Activated naive CD4-positive, alpha-beta T cell treated with anti-CD3 and anti-CD28 coated beads, Interleukin-2, amount 10 ng/mL, durations not matched to agents 7 days and 5 days (primary cell): ENCODE measurements around the gene CFAP92.
"Not testable (repeated sequence)": the region's sequence is repeated elsewhere in the genome, so short reads cannot be mapped to it uniquely, and the experiment has no call there.

Source experiments
- CTCF ChIA-PET: fragments of 350-600 bp; sonication (Branson Sonifier 250); formaldehyde crosslinking; loops from one replicate; lab custom pipeline; 2021; ENCODE audit warnings: antibody characterized with exemption; lab: Charles Lee
- DNase-seq: peaks from one replicate; pipeline ENCODE4 v3.0.0-alpha.2; 2020
- H3K27ac Mint-ChIP-seq: one replicate; pipeline ENCODE4 v1.8.0; 2021; ENCODE audit warnings: mild to moderate bottlenecking, moderate library complexity, mixed read lengths
- H3K27me3 Mint-ChIP-seq: one replicate; pipeline ENCODE4 v1.8.0; 2021; ENCODE audit warnings: mild to moderate bottlenecking, mixed read lengths
- H3K36me3 Mint-ChIP-seq: one replicate; pipeline ENCODE4 v1.8.0; 2021; ENCODE audit warnings: mixed read lengths
- H3K4me1 Mint-ChIP-seq: one replicate; pipeline ENCODE4 v1.8.0; 2021; ENCODE audit warnings: mixed read lengths
- H3K4me3 Mint-ChIP-seq: one replicate; pipeline ENCODE4 v1.8.0; 2021; ENCODE audit warnings: mild to moderate bottlenecking, moderate library complexity, mixed read lengths
- H3K9me3 Mint-ChIP-seq: one replicate; pipeline ENCODE4 v1.8.0; 2021; ENCODE audit warnings: mixed read lengths

The CFAP92 gene

DNA sequence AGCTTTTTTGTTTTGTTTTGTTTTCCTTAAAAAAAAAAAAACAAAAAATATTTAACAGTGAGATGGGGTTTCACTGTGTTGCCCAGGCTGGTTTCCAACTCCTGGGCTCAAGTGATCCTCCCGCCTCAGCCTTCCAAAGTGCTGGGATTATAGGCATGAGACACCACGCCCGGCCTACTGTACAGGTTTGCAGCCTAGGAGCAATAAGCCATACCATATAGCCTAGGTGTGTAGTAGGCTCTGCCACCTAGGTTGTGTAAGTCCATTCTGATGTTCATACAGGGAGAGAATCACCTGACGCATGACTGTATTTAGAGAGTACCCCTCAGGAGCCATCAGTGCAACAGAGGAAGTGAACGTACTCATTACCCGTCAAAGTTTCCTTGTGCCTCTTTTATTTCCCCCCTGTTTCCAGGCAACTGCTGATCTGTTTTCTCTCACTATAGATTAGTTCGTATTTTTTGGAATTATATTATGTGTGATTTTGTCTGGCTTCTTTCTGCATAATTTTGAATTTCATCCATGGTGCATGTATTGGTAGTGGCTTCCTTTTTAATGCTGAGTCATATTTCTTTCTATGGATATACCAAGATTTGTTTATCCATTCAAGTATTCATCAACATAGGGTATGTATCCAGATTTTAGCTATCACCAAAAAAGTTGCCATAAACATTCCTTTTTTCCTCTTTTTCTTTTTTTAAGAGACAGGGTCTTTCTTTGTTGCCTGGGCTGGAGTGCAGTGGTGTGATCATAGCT lies 104.6 kb downstream of the CFAP92 start:
- CTCF ChIA-PET = interaction anchor here (1.9 kb wide), 1 partner anchor 13 kb away, joined by 6 read pairs; no protein-coding TSS in a partner anchor
- Mint-ChIP-seq H3K4me3 (no peak overlapping the region), H3K4me1 (no peaks in the 10 kb centered on the region), H3K36me3 (peaks cover 25% of the 10 kb centered on the region), H3K27ac (no peak overlapping the region), H3K27me3 (no peaks in the 10 kb centered on the region), H3K9me3 (no peaks in the 10 kb centered on the region)
- DNase-seq = no peak

GRCh38 chr3:128884992-128885391 lies 108.9 kb downstream of the CFAP92 start:
- H3K36me3 Mint-ChIP-seq = peaks cover 30% of the 10 kb centered on the region
- no peaks in the 10 kb centered on the region for H3K27me3 Mint-ChIP-seq
- no peak for DNase-seq
- no peak overlapping the region for H3K4me3 Mint-ChIP-seq
- H3K27ac Mint-ChIP-seq = no peak overlapping the region
- H3K4me1 Mint-ChIP-seq = peaks cover 37% of the 10 kb centered on the region
- H3K9me3 Mint-ChIP-seq = no peaks in the 10 kb centered on the region
- CTCF ChIA-PET = interaction anchor here (2.3 kb wide), 1 partner anchor 10 kb away, joined by 6 read pairs; no protein-coding TSS in a partner anchor

GRCh38 chr3:128882719-128883118 lies 111.2 kb downstream of the CFAP92 start:
- no peak for DNase-seq
- peaks cover 53% of the 10 kb centered on the region for H3K4me1 Mint-ChIP-seq
- H3K9me3 Mint-ChIP-seq = no peaks in the 10 kb centered on the region
- H3K4me3 Mint-ChIP-seq = no peak overlapping the region
- CTCF ChIA-PET = interaction anchor here (0.6 kb wide), 1 partner anchor 87 kb away, joined by 3 read pairs; no protein-coding TSS in a partner anchor
- H3K27me3 Mint-ChIP-seq = peaks cover 4% of the 10 kb centered on the region
- peak overlapping the region; percentile 68 for H3K27ac Mint-ChIP-seq
- peaks cover 27% of the 10 kb centered on the region for H3K36me3 Mint-ChIP-seq

DNA sequence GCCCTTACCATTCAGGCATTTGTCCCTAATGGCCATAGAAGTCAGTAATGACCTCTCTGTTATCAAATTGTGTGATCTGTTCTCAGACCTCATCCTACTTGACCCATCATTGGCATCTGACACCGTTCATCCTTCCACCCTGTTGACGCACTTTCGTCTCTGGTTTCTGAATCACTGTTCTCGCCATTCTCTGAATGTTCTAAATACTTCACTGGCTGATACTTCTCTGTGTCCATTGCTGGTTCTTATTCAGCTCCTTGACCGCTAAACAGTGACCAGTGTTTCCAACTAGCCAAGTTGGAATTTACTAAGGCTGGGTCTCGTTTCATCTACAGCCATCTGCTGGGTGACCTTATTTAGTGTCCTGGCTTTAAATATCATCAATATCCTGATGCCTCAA lies 112.3 kb downstream of the CFAP92 start:
- H3K27ac Mint-ChIP-seq = no peak overlapping the region
- peaks cover 27% of the 10 kb centered on the region for H3K36me3 Mint-ChIP-seq
- DNase-seq = no peak
- H3K4me3 Mint-ChIP-seq = peak overlapping the region; percentile 86
- H3K9me3 Mint-ChIP-seq = no peaks in the 10 kb centered on the region
- CTCF ChIA-PET = no interaction called here
- H3K4me1 Mint-ChIP-seq = peaks cover 58% of the 10 kb centered on the region
- peaks cover 4% of the 10 kb centered on the region for H3K27me3 Mint-ChIP-seq

DNA sequence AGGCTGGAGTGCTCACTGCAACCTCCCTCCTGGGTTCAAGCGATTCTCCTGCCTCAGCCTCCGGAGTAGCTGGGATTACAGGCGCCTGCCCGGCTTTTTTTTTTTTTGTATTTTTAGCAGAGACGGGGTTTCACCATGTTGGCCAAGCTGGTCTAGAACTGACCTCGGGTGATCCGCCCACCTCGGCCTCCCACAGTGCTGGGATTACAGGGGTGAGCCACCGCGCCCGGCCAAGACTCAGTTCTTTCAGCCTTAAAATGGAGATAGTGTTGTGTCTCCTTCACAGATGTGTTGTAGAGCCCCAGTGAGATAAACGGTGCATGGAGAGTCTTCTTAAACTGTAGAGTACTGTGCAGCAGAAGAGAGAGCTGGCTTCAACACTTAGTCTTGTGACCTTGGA lies 113.4 kb downstream of the CFAP92 start:
- not testable (repeated sequence) for DNase-seq, H3K9me3 Mint-ChIP-seq, H3K27me3 Mint-ChIP-seq
- peak overlapping the region; percentile 88 for H3K27ac Mint-ChIP-seq
- CTCF ChIA-PET = interaction anchor here (1.4 kb wide), 1 partner anchor 43 kb away, joined by 3 read pairs; no protein-coding TSS in a partner anchor
- peaks cover 27% of the 10 kb centered on the region for H3K36me3 Mint-ChIP-seq
- H3K4me1 Mint-ChIP-seq = peaks cover 65% of the 10 kb centered on the region
- peak overlapping the region; percentile 86 for H3K4me3 Mint-ChIP-seq

GRCh38 chr3:128879991-128880390 lies 113.9 kb downstream of the CFAP92 start:
- H3K27ac Mint-ChIP-seq = peak overlapping the region; percentile 88
- peak overlapping the region; percentile 86 for H3K4me3 Mint-ChIP-seq
- H3K27me3 Mint-ChIP-seq = peaks cover 9% of the 10 kb centered on the region
- H3K4me1 Mint-ChIP-seq = peaks cover 67% of the 10 kb centered on the region
- no peak for DNase-seq
- H3K9me3 Mint-ChIP-seq = no peaks in the 10 kb centered on the region
- CTCF ChIA-PET = interaction anchor here (0.5 to 1.5 kb wide), 5 partner anchors 34 to 282 kb away, joined by 3 read pairs; no protein-coding TSS in a partner anchor
- peaks cover 24% of the 10 kb centered on the region for H3K36me3 Mint-ChIP-seq

DNA sequence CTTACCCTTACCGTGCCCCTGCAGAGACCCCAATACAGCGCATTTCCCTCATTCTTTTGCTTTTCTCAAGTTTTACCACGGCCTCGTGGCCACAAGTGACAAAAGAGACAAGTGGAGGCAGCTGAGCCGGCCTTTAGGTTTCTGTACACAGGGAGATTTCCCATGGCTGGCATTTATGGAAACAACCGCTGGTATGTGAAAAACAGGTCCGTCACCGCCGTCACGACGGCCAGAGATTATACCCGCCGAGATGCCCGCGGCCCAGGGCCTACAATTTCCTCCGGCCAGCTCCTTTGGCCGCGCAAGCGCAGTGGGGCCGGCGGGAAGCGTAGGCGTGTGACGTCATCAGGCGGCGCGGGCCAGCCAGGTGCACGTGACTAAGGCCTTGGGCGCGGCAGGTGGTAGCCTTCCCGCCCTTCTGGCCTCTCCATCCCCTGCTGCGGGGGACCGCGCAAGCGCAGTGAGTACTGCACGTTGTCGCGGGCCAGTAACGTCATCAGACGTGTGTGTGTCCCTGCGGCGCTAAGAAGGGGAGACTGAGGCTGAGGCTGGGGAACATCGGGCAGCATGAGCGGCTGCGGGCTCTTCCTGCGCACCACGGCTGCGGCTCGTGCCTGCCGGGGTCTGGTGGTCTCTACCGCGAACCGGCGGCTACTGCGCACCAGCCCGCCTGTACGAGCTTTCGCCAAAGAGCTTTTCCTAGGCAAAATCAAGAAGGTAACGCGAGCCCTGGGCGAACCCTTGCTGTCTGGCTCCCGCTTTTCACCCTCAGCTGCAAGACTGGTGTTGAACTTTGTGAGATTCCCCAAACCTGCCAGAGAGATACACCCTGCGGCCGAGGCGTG lies 114.5 kb downstream of the CFAP92 start, which contains the start of gene ACAD9:
ACAD9 (plus strand) TSS at position 496 of the 845 bp plus-strand sequence; CDS start at position 568, 72 bp downstream.
- DNase-seq = peak; percentile 97
- CTCF ChIA-PET = interaction anchor here (0.5 to 5.0 kb wide), 12 partner anchors 16 to 437 kb away, joined by 3 to 26 read pairs (median 3); a partner anchor contains a TSS
- Mint-ChIP-seq H3K36me3 (peaks cover 22% of the 10 kb centered on the region), H3K27ac (peak within 1 kb of the TSS; percentile 88), H3K27me3 (peaks cover 13% of the 10 kb centered on the region), H3K9me3 (no peaks in the 10 kb centered on the region), H3K4me1 (peaks cover 67% of the 10 kb centered on the region), H3K4me3 (peak within 1 kb of the TSS; percentile 86)

DNA sequence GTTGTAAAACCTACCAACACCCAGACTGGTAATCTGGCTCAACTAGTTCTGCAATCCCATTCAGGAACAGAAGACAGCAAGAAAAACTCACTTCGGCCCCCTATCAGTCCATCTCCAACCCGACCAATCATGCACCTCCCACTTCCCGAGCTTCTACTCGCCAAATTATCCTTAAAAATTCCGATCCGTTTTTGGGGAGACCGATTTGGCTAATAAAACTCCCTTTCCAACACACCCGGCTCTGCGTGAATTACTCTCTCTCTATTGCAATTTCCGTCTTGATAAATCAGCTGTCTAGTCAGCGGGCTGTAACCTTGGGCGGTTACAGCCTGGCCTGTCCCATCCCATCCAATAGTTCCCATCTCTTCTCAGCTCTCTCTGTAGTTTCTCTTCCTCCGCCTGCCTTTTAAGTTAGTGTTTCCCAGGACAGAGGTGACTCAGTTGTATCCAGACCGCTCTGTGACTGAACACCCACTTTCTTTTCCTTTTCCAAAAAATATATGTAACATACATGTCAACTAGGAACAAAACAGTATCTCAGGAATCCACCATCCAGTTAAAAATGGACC lies 115.2 kb downstream of the CFAP92 start:
- CTCF ChIA-PET = interaction anchor here (0.5 to 5.0 kb wide), 10 partner anchors 15 to 438 kb away, joined by 3 to 32 read pairs (median 3); a partner anchor contains a TSS

DNA sequence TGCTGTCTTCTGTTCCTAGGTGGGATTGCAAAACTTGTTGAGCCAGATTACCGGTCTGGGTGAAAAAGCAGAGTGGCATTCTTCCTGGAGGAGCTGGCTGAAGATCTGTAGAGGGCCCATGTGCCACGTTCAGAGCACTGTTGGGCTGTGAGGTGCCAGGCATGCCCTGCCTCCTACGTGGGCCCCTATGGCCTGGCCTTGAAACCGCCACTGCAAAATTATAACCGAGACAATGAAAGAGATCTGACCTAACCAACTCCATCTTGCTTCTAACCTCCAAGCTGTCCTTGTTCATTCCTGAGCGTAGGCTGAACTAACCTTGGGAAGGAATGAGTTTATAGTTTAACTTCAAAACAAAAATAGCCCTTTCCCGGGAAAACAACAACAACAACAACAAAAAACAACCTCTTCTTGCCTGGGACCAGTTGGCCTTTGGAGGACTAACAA lies 115.8 kb downstream of the CFAP92 start:
- Mint-ChIP-seq H3K4me3 (peak overlapping the region; percentile 86), H3K27ac (peak overlapping the region; percentile 88), H3K9me3 (no peaks in the 10 kb centered on the region), H3K27me3 (peaks cover 13% of the 10 kb centered on the region), H3K4me1 (peaks cover 57% of the 10 kb centered on the region), H3K36me3 (peaks cover 17% of the 10 kb centered on the region)
- CTCF ChIA-PET = interaction anchor here (1.0 to 5.0 kb wide), 8 partner anchors 15 to 260 kb away, joined by 3 to 32 read pairs (median 5); no protein-coding TSS in a partner anchor
- no peak for DNase-seq

More for the DNA sequence above, 115.2 kb downstream of the CFAP92 start:
- H3K27ac Mint-ChIP-seq = peak overlapping the region; percentile 88
- H3K4me1 Mint-ChIP-seq = peaks cover 62% of the 10 kb centered on the region
- peaks cover 18% of the 10 kb centered on the region for H3K36me3 Mint-ChIP-seq
- peaks cover 13% of the 10 kb centered on the region for H3K27me3 Mint-ChIP-seq
- peak overlapping the region; percentile 86 for H3K4me3 Mint-ChIP-seq
- peak; percentile 35 for DNase-seq
- H3K9me3 Mint-ChIP-seq = no peaks in the 10 kb centered on the region

DNA sequence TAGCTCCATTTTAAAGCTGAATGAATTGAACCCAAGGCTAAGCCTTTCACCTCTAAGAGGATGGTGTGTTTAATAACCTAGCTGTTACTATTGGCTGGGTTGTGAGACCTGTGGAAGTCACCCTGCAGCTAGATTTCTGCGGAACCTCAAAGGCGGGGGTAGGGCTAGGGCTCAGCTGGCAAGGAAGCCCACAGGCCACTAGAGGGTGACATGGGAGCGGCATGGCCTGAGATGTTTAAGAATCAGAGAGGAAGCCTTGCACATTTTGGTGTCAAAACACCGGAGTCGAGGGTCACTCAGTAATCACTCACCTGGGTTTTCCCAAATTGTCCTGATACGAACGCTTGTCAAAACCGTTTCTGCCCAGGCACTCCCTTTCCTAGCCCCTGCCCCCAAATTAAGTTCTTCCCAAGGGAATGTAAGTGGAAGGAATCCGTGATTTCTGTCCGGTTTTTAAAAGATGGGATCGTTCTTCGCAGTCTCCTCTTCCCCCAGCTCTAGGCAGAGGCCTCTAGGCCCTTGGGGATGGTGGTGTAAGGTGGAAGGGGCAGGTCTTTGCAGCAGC lies 118.2 kb downstream of the CFAP92 start:
- CTCF ChIA-PET = interaction anchor here (0.6 to 5.0 kb wide), 21 partner anchors 9 to 370 kb away, joined by 3 to 32 read pairs (median 4); no protein-coding TSS in a partner anchor
- no peak overlapping the region for H3K27ac Mint-ChIP-seq

DNA sequence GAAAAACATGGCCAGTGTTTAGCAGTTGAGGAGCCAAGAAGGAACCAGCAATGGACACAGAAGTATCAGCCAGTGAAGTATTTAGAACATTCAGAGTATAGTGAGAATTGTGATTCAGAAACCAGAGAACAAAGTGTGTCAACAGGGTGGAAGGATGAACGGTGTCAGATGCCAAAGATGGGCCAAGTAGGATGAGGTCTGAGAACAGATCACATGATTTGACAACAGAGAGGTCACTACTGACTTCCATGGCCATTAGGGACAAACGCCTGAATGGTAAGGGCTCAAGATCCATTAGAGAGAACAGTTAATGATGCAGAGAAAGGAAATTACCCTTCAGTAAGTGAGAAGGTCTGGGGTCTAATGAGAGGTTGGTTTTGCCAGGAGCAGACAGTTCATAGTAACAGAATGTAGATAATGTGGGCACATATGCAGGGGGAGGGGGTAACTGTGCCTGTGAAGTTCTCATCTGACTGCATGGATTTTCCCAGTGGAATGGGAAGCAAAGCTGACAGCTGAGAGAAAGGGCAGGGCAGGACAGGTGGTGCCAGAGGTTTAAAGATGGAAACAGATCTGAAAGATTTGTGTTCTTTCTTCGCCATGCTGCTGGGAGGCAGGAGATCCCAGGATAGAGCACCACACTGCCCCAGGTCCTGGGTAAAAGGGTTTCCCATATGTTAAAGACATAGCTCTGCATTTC lies 119.2 kb downstream of the CFAP92 start:
- peaks cover 13% of the 10 kb centered on the region for H3K27me3 Mint-ChIP-seq
- no peaks in the 10 kb centered on the region for H3K9me3 Mint-ChIP-seq
- no peak for DNase-seq
- peaks cover 26% of the 10 kb centered on the region for H3K4me1 Mint-ChIP-seq
- no peak overlapping the region for H3K4me3 Mint-ChIP-seq
- CTCF ChIA-PET = interaction anchor here (0.8 to 5.0 kb wide), 14 partner anchors 10 to 371 kb away, joined by 3 to 32 read pairs (median 5); no protein-coding TSS in a partner anchor
- H3K27ac Mint-ChIP-seq = no peak overlapping the region
- peaks cover 5% of the 10 kb centered on the region for H3K36me3 Mint-ChIP-seq

More for the DNA sequence above, 118.2 kb downstream of the CFAP92 start:
- peak; percentile 81 for DNase-seq
- Mint-ChIP-seq H3K4me1 (peaks cover 35% of the 10 kb centered on the region), H3K9me3 (no peaks in the 10 kb centered on the region), H3K4me3 (no peak overlapping the region), H3K27me3 (peaks cover 13% of the 10 kb centered on the region), H3K36me3 (peaks cover 5% of the 10 kb centered on the region)

DNA sequence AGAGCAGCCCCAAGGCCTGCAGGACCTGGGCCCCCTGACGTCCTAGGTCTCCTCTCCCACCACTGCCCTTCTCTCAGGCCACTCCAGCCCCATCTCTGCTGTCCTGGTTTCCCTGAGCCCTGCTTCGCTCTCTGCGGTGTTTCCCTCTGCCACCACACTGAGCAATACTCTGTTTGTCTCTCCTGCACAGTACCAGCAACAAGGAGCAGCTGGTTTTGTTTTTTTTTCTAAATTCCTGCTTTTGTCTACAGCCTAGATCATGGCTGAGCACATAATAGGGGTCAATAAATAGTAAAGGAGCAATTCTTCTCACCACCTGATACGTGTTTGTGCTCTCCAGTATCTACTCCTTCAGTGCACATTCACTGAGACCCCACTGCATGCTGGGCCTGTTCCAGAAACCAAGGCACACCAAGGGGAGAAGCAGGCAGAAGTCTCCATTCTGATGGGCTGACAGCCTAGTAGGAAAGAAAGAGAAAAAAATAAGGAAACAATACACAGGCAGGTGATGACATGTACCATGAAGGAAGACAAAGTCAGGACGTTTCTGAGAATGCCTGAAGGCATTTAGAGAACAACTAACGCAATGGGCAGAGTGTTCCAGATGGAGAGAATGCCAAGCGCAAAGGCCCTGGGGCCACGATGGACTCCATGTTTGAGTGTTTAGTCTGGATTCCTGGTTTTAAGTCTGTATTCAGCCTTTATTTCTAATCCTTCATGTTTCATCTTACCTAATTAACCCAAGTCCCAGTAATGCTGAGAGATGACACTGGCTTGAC lies 120.4 kb downstream of the CFAP92 start:
- CTCF ChIA-PET = interaction anchor here (0.6 to 1.0 kb wide), 2 partner anchors 49 to 381 kb away, joined by 3 read pairs; no protein-coding TSS in a partner anchor
- peaks cover 5% of the 10 kb centered on the region for H3K36me3 Mint-ChIP-seq
- no peak for DNase-seq
- H3K9me3 Mint-ChIP-seq = no peaks in the 10 kb centered on the region
- peaks cover 9% of the 10 kb centered on the region for H3K27me3 Mint-ChIP-seq
- H3K27ac Mint-ChIP-seq = no peak overlapping the region
- H3K4me1 Mint-ChIP-seq = peaks cover 21% of the 10 kb centered on the region
- H3K4me3 Mint-ChIP-seq = no peak overlapping the region
